SK-N-SH (cell line): ENCODE data around the gene CFAP47. TPM values are rescaled to one million over a fixed set of nuclear protein-coding genes. Genes with fewer than 3 reads are reported as not detected.

Experiments
- CTCF ChIA-PET: fragments of 300-600, 350-600 bp; formaldehyde crosslinking; extraction: SDS; loops from one replicate; lab custom pipeline; 2021; lab: Yijun Ruan, JAX
- POLR2A ChIA-PET: fragments of 350-600 bp; sonication (Branson Sonifier 250); formaldehyde crosslinking; extraction: SDS; loops from one replicate; lab custom pipeline; 2020; ENCODE audit warnings: antibody characterized with exemption, inconsistent platforms; lab: Yijun Ruan, JAX
- DNase-seq: peaks from one replicate; pipeline ENCODE4 v3.0.0; 2012
- H2AFZ ChIP-seq: fragments of 200-600 bp; sonication (generic); 2 replicates; pipeline ENCODE4 v1.8.1; 2016; ENCODE audit warnings: antibody characterized with exemption, mild to moderate bottlenecking, low read depth
- H3F3A ChIP-seq: fragments of 200-600 bp; sonication (generic); replicated peaks from 2 replicates; pipeline ENCODE3; 2016; ENCODE audit warnings: antibody characterized with exemption, mild to moderate bottlenecking; ENCODE audit not compliant: insufficient read depth
- H3K27ac ChIP-seq, 2 experiments: fragments of 200-500 bp in 1 of 2; fragments of 200-600 bp in 1 of 2; sonication (Bioruptor generic) in 1 of 2; sonication (generic), shearing (Covaris generic) in 1 of 2; 2 replicates each; pipeline versions ENCODE4 v1.5.1 to v1.6.1; 2014 to 2016; ENCODE audit warnings: low read depth in 2 of 2, inconsistent platforms in 1 of 2, low read length in 1 of 2, mild to moderate bottlenecking in 1 of 2, mixed read lengths in 1 of 2
- H3K27me3 ChIP-seq: fragments of 200-600 bp; sonication (generic), shearing (Covaris generic); 2 replicates; pipeline ENCODE4 v1.6.1; 2016; ENCODE audit warnings: mixed run types; ENCODE audit not compliant: insufficient read depth
- H3K36me3 ChIP-seq, 2 experiments: fragments of 200-500 bp in 1 of 2; fragments of 200-600 bp in 1 of 2; sonication (Bioruptor generic) in 1 of 2; sonication (generic) in 1 of 2; replicated peaks in 1 of 2; 2 replicates each; pipeline versions ENCODE3 to v1.5.1; 2014 to 2016; ENCODE audit warnings: low read length in 1 of 2, mild to moderate bottlenecking in 1 of 2; ENCODE audit not compliant: insufficient read depth in 2 of 2, control insufficient read depth in 1 of 2
- H3K4me1 ChIP-seq, 2 experiments: fragments of 200-500 bp in 1 of 2; fragments of 200-600 bp in 1 of 2; sonication (Bioruptor generic) in 1 of 2; sonication (generic), shearing (Covaris generic) in 1 of 2; 2 replicates each; pipeline versions ENCODE4 v1.5.1 to v1.6.1; 2014 to 2016; ENCODE audit warnings: low read depth in 1 of 2, low read length in 1 of 2, mixed run types in 1 of 2; ENCODE audit not compliant: insufficient read depth in 2 of 2, control insufficient read depth in 1 of 2
- H3K4me2 ChIP-seq: fragments of 200-600 bp; sonication (generic), shearing (Covaris generic); 2 replicates; pipeline ENCODE4 v1.6.1; 2017; ENCODE audit warnings: mixed run types
- H3K4me3 ChIP-seq, 2 experiments: fragments of 200-500 bp in 1 of 2; fragments of 200-600 bp in 1 of 2; sonication (Bioruptor generic) in 1 of 2; sonication (generic), shearing (Covaris generic) in 1 of 2; 2 replicates each; pipeline versions ENCODE4 v1.5.1 to v1.8.1; 2014 to 2016; ENCODE audit warnings: low read depth in 2 of 2, inconsistent platforms in 1 of 2, low read length in 1 of 2, mild to moderate bottlenecking in 1 of 2, mixed read lengths in 1 of 2, moderate library complexity in 1 of 2
- H3K79me2 ChIP-seq: fragments of 200-600 bp; sonication (generic); 2 replicates; pipeline ENCODE4 v1.8.1; 2017; ENCODE audit warnings: mild to moderate bottlenecking; ENCODE audit not compliant: insufficient read depth
- H3K9ac ChIP-seq: fragments of 200-600 bp; sonication (generic); 2 replicates; pipeline ENCODE4 v1.6.1; 2017; ENCODE audit warnings: mixed run types
- H3K9me2 ChIP-seq: fragments of 200-600 bp; sonication (generic); 2 replicates; pipeline ENCODE4 v1.6.1; 2017; ENCODE audit warnings: mixed run types
- H3K9me3 ChIP-seq: fragments of 200-600 bp; sonication (generic); 2 replicates; pipeline ENCODE4 v1.6.1; 2017; ENCODE audit warnings: mixed run types, mild to moderate bottlenecking, moderate library complexity
- H4K20me1 ChIP-seq: fragments of 200-600 bp; sonication (generic); 2 replicates; pipeline ENCODE4 v1.6.1; 2017; ENCODE audit warnings: mild to moderate bottlenecking, mixed run types; ENCODE audit not compliant: insufficient read depth
- CHD2 ChIP-seq: fragments of 150-350 bp; IDR thresholded peaks from 2 replicates; pipeline ENCODE4 v1.6.1; 2018; ENCODE audit warnings: low read length; ENCODE audit not compliant: partially characterized antibody
- EP300 ChIP-seq, 2 experiments: IDR thresholded peaks; 2 replicates each; pipeline versions ENCODE4 v1.4.0 to v1.6.1; 2012; ENCODE audit warnings: borderline replicate concordance in 1 of 2, low read depth in 1 of 2, low read length in 1 of 2
- EZH2phosphoT487 ChIP-seq: fragments of 200-600 bp; sonication (generic); IDR thresholded peaks from 2 replicates; pipeline ENCODE4 v1.6.1; 2017; ENCODE audit warnings: low read depth, mixed run types, mild to moderate bottlenecking, antibody characterized with exemption, moderate library complexity, borderline replicate concordance
- FOSL2 ChIP-seq: IDR thresholded peaks from 2 replicates; pipeline ENCODE4 v1.4.0; 2012; ENCODE audit warnings: low read depth, mild to moderate bottlenecking, moderate library complexity, borderline replicate concordance
- IRF3 ChIP-seq: fragments of 150-350 bp; IDR thresholded peaks from 2 replicates; pipeline ENCODE4 v1.6.1; 2016; ENCODE audit warnings: mild to moderate bottlenecking, low read depth, low read length
- MEF2A ChIP-seq: IDR thresholded peaks from 2 replicates; pipeline ENCODE4 v1.4.0; 2012; ENCODE audit warnings: low read depth, borderline replicate concordance
- NFIC ChIP-seq: IDR thresholded peaks from 2 replicates; pipeline ENCODE4 v1.4.0; 2012; ENCODE audit warnings: borderline replicate concordance
- NRF1 ChIP-seq: IDR thresholded peaks from 2 replicates; pipeline ENCODE4 v1.6.1; 2012; ENCODE audit warnings: low read depth, mild to moderate bottlenecking, low read length
- POLR2AphosphoS5 ChIP-seq: IDR thresholded peaks from 2 replicates; pipeline ENCODE4 v1.6.1; 2012; ENCODE audit warnings: low read depth, low read length
- RAD21 ChIP-seq: IDR thresholded peaks from 2 replicates; pipeline ENCODE4 v1.6.1; 2012; ENCODE audit warnings: mild to moderate bottlenecking, low read length
- RCOR1 ChIP-seq: fragments of 150-350 bp; IDR thresholded peaks from 2 replicates; pipeline ENCODE4 v1.6.1; 2017; ENCODE audit warnings: antibody characterized with exemption, low read length
- SIN3A ChIP-seq: IDR thresholded peaks from 2 replicates; pipeline ENCODE4 v1.6.1; 2012; ENCODE audit warnings: low read depth, mild to moderate bottlenecking, low read length, moderate library complexity, borderline replicate concordance
- SMC3 ChIP-seq: IDR thresholded peaks from 2 replicates; pipeline ENCODE4 v1.6.1; 2012; ENCODE audit warnings: low read depth, low read length, improper control_type of control experiment
- TAF1 ChIP-seq: IDR thresholded peaks from 2 replicates; pipeline ENCODE4 v1.6.1; 2012; ENCODE audit warnings: low read depth, mild to moderate bottlenecking, low read length, moderate library complexity, borderline replicate concordance
- YY1 ChIP-seq: IDR thresholded peaks from 2 replicates; pipeline ENCODE4 v1.4.0; 2012; ENCODE audit warnings: low read depth, mild to moderate bottlenecking
- WGBS: methylation state at CpG from one replicate; pipeline ENCODE4 v1.1.6; 2017; ENCODE audit warnings: low lambda C conversion rate; 5-methylcytosine and 5-hydroxymethylcytosine counted together
- polyA plus RNA-seq, 3 experiments: library from polyadenylated mRNA; depleted of rRNA; stranded (reverse); fragments of >200 nt; gene quantifications; 2 replicates each; pipeline ENCODE4 v1.2.3, GENCODE V29; 2012
- TF ChIP-seq, protein P1 (sequence below): IDR thresholded peaks from 2 replicates; pipeline ENCODE4 v1.4.0; 2012; ENCODE audit warnings: low read depth
- TF ChIP-seq, protein P2 (sequence below): IDR thresholded peaks from 2 replicates; pipeline ENCODE4 v1.6.1; 2012; ENCODE audit warnings: mild to moderate bottlenecking, low read depth, low read length, moderate library complexity

Gene CFAP47
- polyA plus RNA-seq, 1 of the 3 experiments (the other 2 are of a cell fraction): 0.02 TPM

DNA sequence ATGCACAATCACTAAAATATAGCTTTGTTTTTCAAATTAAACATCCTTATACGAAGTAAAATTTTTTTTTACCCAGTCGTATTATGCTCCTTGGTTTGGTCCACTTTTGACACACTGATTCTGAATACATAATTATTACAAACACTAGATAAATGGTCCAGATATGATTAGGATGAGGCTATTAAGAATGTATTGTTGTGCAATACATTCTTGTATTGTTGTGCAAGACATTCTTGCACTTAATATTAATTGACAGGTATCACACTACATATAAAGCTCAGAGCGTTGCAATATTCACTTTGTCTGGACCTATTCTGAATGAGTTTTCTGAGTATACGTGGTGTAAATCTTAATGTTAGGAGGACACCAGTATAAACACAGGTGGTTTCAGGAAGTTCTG lies 464.0 kb downstream of the CFAP47 start:
- 21% methylated on average over 4 of the region's 4 CpGs for WGBS
- H3K79me2 ChIP-seq: no peaks in the 10 kb centered on the region
- POLR2A ChIA-PET: no interaction called here
- H4K20me1 ChIP-seq: no peaks in the 10 kb centered on the region
- no peaks in the 10 kb centered on the region for H3K36me3 ChIP-seq
- H3K4me1 ChIP-seq: no peaks in the 10 kb centered on the region
- H2AFZ ChIP-seq: no peak overlapping the region
- no peak overlapping the region for H3K4me2 ChIP-seq
- H3K27ac ChIP-seq: no peak overlapping the region
- H3K4me3 ChIP-seq: no peak overlapping the region
- no peak overlapping the region for H3K9ac ChIP-seq
- TF ChIP-seq NFIC (no peak), POLR2AphosphoS5 (no peak), YY1 (no peak), MEF2A (no peak), EZH2phosphoT487 (no peak), TAF1 (no peak)
- TF ChIP-seq, protein P1, sequence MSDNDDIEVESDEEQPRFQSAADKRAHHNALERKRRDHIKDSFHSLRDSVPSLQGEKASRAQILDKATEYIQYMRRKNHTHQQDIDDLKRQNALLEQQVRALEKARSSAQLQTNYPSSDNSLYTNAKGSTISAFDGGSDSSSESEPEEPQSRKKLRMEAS: no peak
- TF ChIP-seq, protein P2, sequence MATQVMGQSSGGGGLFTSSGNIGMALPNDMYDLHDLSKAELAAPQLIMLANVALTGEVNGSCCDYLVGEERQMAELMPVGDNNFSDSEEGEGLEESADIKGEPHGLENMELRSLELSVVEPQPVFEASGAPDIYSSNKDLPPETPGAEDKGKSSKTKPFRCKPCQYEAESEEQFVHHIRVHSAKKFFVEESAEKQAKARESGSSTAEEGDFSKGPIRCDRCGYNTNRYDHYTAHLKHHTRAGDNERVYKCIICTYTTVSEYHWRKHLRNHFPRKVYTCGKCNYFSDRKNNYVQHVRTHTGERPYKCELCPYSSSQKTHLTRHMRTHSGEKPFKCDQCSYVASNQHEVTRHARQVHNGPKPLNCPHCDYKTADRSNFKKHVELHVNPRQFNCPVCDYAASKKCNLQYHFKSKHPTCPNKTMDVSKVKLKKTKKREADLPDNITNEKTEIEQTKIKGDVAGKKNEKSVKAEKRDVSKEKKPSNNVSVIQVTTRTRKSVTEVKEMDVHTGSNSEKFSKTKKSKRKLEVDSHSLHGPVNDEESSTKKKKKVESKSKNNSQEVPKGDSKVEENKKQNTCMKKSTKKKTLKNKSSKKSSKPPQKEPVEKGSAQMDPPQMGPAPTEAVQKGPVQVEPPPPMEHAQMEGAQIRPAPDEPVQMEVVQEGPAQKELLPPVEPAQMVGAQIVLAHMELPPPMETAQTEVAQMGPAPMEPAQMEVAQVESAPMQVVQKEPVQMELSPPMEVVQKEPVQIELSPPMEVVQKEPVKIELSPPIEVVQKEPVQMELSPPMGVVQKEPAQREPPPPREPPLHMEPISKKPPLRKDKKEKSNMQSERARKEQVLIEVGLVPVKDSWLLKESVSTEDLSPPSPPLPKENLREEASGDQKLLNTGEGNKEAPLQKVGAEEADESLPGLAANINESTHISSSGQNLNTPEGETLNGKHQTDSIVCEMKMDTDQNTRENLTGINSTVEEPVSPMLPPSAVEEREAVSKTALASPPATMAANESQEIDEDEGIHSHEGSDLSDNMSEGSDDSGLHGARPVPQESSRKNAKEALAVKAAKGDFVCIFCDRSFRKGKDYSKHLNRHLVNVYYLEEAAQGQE: no peak
- H3K9me2 ChIP-seq: no peaks in the 10 kb centered on the region
- H3F3A ChIP-seq: no peaks in the 10 kb centered on the region
- H3K9me3 ChIP-seq: no peaks in the 10 kb centered on the region
- no peaks in the 10 kb centered on the region for H3K27me3 ChIP-seq
- CTCF ChIA-PET: no interaction called here
- DNase-seq: no peak

DNA sequence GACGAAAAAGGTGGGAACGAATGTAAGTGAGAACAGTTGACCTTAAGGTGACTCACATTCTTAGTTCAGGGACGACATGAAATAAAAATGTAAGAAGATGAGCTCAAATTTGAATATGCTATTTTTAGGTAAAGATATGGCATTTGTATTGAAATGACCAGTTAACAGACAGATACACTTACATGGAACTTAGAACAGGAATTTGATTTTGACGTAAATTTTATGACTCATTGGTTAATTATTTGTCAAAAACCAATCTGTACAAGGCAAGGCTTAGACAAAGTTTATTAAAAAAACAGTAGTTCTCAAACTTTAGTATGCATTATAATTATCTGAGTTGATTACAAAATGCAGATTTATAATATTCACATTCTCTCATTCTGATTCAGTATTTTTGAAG lies 469.4 kb downstream of the CFAP47 start:
- H3K36me3 ChIP-seq: no peaks in the 10 kb centered on the region
- TF ChIP-seq, protein P1: no peak
- TF ChIP-seq, protein P2: no peak
- TF ChIP-seq NRF1: no peak
- no peak for TF ChIP-seq TAF1
- TF ChIP-seq POLR2AphosphoS5: no peak
- TF ChIP-seq SMC3: no peak
- TF ChIP-seq YY1: no peak
- TF ChIP-seq FOSL2: no peak
- TF ChIP-seq SIN3A: no peak
- TF ChIP-seq RAD21: no peak
- TF ChIP-seq IRF3: no peak
- no peak for TF ChIP-seq RCOR1
- TF ChIP-seq EP300 (IDR thresholded peaks at IDR 0.05; ENCODE audit: borderline replicate concordance in 1 of 2, low read depth in 1 of 2, low read length in 1 of 2): no peak
- no peak for TF ChIP-seq CHD2
- 12% methylated on average over 4 of the region's 4 CpGs for WGBS
- POLR2A ChIA-PET: no interaction called here
- CTCF ChIA-PET: no interaction called here
- no peak overlapping the region for H3K9ac ChIP-seq
- H4K20me1 ChIP-seq: no peaks in the 10 kb centered on the region
- H3F3A ChIP-seq: no peaks in the 10 kb centered on the region
- H2AFZ ChIP-seq: no peak overlapping the region
- no peak for DNase-seq
- H3K9me3 ChIP-seq: no peaks in the 10 kb centered on the region
- no peaks in the 10 kb centered on the region for H3K4me1 ChIP-seq
- H3K27me3 ChIP-seq: no peaks in the 10 kb centered on the region
- no peak overlapping the region for H3K4me2 ChIP-seq
- H3K4me3 ChIP-seq: no peak overlapping the region
- H3K9me2 ChIP-seq: no peaks in the 10 kb centered on the region
- no peak overlapping the region for H3K27ac ChIP-seq
- no peaks in the 10 kb centered on the region for H3K79me2 ChIP-seq
